A549 (cell line): ENCODE data around the gene NLK.
"Not testable (repeated sequence)": the region's sequence is repeated elsewhere in the genome, so short reads cannot be mapped to it uniquely, and the experiment has no call there.

Source experiments
- JUN ChIP-seq, 2 experiments: fragments of >200 bp; sonication (Bioruptor Twin); formaldehyde crosslinking; IDR thresholded peaks; 2 replicates in 1 of 2; 3 replicates in 1 of 2; pipeline ENCODE4 v1.6.1; 2016 to 2017
- JUNB ChIP-seq: fragments of >200 bp; sonication (Bioruptor Twin); formaldehyde crosslinking; IDR thresholded peaks from 2 replicates; pipeline ENCODE4 v1.6.1; 2016
- KDM1A ChIP-seq: fragments of 200-600 bp; sonication (generic); IDR thresholded peaks from 2 replicates; pipeline ENCODE4 v1.6.1; 2016; ENCODE audit warnings: low read depth, mild to moderate bottlenecking
- MAX ChIP-seq: IDR thresholded peaks from 2 replicates; pipeline ENCODE4 v1.6.1; 2012
- PHF8 ChIP-seq: fragments of 200-600 bp; sonication (generic); IDR thresholded peaks from 2 replicates; pipeline ENCODE4 v1.6.1; 2016; ENCODE audit warnings: low read depth, mild to moderate bottlenecking, antibody characterized with exemption, moderate library complexity, borderline replicate concordance
- RFX5 ChIP-seq: fragments of 450-650 bp; IDR thresholded peaks from 2 replicates; pipeline ENCODE4 v1.7.1; 2014; ENCODE audit warnings: antibody characterized with exemption, mild to moderate bottlenecking, moderate library complexity
- USF2 ChIP-seq: fragments of 450-650 bp; IDR thresholded peaks from 2 replicates; pipeline ENCODE4 v1.6.1; 2014; ENCODE audit warnings: antibody characterized with exemption
- TF ChIP-seq, protein P1 (sequence below): fragments of >200 bp; sonication (Bioruptor Twin); formaldehyde crosslinking; IDR thresholded peaks from 3 replicates; pipeline ENCODE4 v1.5.1; 2016
- TF ChIP-seq, protein P2 (sequence below): fragments of 200-600 bp; sonication (generic); IDR thresholded peaks from 2 replicates; pipeline ENCODE4 v1.6.1; 2016; ENCODE audit warnings: antibody characterized with exemption, mild to moderate bottlenecking, moderate library complexity

DNA sequence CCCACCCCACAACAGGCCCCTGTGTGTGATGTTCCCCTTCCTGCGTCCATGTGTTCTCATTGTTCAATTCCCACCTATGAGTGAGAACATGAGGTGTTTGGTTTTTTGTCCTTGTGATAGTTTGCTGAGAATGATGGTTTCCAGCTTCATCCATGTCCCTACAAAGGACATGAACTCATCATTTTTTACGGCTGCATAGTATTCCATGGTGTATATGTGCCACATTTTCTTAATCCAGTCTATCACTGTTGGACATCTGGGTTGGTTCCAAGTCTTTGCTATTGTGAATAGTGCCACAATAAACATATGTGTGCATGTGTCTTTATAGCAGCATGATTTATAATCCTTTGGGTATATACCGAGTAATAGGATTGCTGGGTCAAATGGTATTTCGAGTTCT lies 7.0 kb upstream of the NLK start:
- TF ChIP-seq, protein P1, sequence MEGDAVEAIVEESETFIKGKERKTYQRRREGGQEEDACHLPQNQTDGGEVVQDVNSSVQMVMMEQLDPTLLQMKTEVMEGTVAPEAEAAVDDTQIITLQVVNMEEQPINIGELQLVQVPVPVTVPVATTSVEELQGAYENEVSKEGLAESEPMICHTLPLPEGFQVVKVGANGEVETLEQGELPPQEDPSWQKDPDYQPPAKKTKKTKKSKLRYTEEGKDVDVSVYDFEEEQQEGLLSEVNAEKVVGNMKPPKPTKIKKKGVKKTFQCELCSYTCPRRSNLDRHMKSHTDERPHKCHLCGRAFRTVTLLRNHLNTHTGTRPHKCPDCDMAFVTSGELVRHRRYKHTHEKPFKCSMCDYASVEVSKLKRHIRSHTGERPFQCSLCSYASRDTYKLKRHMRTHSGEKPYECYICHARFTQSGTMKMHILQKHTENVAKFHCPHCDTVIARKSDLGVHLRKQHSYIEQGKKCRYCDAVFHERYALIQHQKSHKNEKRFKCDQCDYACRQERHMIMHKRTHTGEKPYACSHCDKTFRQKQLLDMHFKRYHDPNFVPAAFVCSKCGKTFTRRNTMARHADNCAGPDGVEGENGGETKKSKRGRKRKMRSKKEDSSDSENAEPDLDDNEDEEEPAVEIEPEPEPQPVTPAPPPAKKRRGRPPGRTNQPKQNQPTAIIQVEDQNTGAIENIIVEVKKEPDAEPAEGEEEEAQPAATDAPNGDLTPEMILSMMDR = not testable (repeated sequence)
- TF ChIP-seq, protein P2, sequence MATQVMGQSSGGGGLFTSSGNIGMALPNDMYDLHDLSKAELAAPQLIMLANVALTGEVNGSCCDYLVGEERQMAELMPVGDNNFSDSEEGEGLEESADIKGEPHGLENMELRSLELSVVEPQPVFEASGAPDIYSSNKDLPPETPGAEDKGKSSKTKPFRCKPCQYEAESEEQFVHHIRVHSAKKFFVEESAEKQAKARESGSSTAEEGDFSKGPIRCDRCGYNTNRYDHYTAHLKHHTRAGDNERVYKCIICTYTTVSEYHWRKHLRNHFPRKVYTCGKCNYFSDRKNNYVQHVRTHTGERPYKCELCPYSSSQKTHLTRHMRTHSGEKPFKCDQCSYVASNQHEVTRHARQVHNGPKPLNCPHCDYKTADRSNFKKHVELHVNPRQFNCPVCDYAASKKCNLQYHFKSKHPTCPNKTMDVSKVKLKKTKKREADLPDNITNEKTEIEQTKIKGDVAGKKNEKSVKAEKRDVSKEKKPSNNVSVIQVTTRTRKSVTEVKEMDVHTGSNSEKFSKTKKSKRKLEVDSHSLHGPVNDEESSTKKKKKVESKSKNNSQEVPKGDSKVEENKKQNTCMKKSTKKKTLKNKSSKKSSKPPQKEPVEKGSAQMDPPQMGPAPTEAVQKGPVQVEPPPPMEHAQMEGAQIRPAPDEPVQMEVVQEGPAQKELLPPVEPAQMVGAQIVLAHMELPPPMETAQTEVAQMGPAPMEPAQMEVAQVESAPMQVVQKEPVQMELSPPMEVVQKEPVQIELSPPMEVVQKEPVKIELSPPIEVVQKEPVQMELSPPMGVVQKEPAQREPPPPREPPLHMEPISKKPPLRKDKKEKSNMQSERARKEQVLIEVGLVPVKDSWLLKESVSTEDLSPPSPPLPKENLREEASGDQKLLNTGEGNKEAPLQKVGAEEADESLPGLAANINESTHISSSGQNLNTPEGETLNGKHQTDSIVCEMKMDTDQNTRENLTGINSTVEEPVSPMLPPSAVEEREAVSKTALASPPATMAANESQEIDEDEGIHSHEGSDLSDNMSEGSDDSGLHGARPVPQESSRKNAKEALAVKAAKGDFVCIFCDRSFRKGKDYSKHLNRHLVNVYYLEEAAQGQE = not testable (repeated sequence)
- TF ChIP-seq RFX5; MAX; JUNB; KDM1A; PHF8; JUN (IDR thresholded peaks at IDR 0.05); USF2: not testable (repeated sequence)
